GM12872 (cell line): ENCODE results near the gene IGSF9.
A peak's percentile ranks its signal among the peaks of the same experiment; 100 is the strongest.

Experiments used
- TF ChIP-seq, protein P1 (sequence below): IDR thresholded peaks from 3 replicates; pipeline ENCODE4 v1.5.1; 2011; ENCODE audit warnings: low read depth, mild to moderate bottlenecking, low read length, moderate library complexity; ENCODE audit not compliant: insufficient read depth

Gene IGSF9, protein sequence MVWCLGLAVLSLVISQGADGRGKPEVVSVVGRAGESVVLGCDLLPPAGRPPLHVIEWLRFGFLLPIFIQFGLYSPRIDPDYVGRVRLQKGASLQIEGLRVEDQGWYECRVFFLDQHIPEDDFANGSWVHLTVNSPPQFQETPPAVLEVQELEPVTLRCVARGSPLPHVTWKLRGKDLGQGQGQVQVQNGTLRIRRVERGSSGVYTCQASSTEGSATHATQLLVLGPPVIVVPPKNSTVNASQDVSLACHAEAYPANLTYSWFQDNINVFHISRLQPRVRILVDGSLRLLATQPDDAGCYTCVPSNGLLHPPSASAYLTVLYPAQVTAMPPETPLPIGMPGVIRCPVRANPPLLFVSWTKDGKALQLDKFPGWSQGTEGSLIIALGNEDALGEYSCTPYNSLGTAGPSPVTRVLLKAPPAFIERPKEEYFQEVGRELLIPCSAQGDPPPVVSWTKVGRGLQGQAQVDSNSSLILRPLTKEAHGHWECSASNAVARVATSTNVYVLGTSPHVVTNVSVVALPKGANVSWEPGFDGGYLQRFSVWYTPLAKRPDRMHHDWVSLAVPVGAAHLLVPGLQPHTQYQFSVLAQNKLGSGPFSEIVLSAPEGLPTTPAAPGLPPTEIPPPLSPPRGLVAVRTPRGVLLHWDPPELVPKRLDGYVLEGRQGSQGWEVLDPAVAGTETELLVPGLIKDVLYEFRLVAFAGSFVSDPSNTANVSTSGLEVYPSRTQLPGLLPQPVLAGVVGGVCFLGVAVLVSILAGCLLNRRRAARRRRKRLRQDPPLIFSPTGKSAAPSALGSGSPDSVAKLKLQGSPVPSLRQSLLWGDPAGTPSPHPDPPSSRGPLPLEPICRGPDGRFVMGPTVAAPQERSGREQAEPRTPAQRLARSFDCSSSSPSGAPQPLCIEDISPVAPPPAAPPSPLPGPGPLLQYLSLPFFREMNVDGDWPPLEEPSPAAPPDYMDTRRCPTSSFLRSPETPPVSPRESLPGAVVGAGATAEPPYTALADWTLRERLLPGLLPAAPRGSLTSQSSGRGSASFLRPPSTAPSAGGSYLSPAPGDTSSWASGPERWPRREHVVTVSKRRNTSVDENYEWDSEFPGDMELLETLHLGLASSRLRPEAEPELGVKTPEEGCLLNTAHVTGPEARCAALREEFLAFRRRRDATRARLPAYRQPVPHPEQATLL

DNA sequence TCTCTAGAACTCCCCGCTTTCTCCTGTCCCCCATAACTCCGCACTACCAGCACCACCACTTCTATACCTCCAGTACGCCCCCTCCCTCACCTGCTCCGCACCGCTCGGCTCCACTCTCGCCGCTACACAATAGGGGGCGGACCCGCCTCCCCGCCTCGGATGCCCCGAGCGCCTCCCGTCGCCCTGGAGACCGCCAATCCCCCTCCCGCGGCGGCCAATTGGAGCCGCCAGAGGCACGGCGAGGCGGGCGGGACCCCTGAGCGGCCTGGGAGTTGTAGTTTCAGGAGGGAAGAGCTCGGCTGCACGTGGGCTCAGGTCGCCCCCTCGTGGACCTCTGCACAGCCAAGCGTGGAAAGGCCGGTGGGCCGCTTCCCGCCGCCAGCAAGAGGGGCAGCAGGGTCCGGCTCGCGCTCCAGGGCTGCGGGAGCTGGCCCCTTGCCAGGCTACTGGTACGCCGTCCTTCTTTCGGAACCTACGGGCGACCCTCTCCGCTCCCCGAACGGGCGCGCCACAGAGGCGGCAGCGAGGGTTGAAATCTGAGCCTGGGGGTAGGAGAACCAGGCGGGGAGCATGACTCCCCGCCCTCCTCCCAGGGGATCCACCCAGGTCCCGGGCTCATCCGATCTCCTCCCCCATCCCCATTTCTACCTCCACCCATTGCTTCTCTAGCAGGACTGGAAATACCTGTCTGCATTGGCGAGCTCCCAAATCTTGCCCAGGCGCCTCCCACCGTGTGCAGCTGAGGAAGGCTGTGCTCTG, at the start of gene IGSF9:
TSS of gene IGSF9 (minus strand) at position 131 of the 759 bp plus-strand sequence. CDS start 2,159 bp downstream, outside the sequence.
- TF ChIP-seq, protein P1, sequence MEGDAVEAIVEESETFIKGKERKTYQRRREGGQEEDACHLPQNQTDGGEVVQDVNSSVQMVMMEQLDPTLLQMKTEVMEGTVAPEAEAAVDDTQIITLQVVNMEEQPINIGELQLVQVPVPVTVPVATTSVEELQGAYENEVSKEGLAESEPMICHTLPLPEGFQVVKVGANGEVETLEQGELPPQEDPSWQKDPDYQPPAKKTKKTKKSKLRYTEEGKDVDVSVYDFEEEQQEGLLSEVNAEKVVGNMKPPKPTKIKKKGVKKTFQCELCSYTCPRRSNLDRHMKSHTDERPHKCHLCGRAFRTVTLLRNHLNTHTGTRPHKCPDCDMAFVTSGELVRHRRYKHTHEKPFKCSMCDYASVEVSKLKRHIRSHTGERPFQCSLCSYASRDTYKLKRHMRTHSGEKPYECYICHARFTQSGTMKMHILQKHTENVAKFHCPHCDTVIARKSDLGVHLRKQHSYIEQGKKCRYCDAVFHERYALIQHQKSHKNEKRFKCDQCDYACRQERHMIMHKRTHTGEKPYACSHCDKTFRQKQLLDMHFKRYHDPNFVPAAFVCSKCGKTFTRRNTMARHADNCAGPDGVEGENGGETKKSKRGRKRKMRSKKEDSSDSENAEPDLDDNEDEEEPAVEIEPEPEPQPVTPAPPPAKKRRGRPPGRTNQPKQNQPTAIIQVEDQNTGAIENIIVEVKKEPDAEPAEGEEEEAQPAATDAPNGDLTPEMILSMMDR: peak; percentile 33; the same call in 1 of the 3 replicates

DNA sequence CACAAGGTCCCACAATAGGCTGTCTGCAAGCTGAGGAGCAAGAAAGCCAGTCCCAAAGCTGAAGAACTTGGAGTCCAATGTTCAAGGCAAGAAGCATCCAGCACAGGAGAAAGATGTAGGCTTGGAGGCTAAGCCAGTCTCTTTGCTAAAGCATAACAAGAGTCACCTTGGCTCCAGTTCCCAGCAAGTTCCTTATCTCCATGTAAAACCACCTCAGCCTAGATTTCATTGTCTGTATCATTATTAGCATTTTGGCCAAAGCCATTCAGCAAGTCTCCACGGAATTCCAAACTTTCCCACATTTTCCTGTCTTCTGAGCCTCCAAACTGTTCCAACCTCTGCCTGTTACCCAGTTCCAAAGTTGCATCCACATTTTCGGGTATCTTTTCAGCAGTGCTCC, 49.5 kb upstream of the IGSF9 start:
- TF ChIP-seq, protein P1: no peak

DNA sequence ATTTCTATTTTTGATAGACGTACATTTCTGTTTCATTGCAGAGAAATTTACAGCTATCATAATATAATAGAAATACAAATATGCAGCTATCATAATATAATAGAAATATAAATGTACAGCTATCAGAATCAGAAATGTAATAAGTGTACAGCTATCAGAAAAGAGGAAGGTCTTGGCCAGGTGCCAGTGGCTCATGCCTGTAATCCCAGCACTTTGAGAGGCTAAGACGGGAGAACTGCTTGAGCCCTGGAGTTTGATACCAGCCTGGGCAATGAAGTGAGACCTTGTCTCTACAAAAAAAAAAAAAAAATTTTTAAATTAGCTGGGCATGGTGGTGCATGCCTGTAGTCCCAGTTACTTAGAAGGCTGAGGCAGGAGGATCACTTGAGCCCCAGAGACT, 48.5 kb upstream of the IGSF9 start:
- TF ChIP-seq, protein P1: no peak

GRCh38 chr1:159992161-159992560, 46.7 kb upstream of the IGSF9 start:
- TF ChIP-seq, protein P1: no peak

GRCh38 chr1:159991513-159991912, 46.1 kb upstream of the IGSF9 start:
- TF ChIP-seq, protein P1: no peak

DNA sequence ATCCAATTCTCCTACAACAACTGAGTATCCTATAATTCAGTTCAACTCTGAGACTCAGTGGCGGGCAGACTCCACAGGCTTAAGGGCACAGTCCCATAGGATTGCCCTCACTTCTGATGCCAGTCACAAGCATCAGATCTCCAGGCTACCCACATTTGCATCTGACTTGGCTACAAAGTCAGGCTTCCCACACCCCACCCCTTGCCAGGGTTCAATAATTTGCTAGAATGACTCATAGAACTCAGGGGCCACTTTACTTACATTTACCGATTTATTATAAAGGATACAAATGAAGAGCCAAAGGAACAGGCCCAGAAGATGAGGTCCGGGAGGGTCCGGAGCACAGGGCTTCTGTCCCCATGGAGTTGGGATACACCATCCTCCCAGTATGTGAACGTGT, 44.6 kb upstream of the IGSF9 start:
- TF ChIP-seq, protein P1: no peak
